Activated T-cell treated with anti-CD3 and anti-CD28 coated beads, Interleukin-2, amount 50 U/mL, for 1 hour (primary cell): ENCODE results near the gene PALMD.

Experiments
- DNase-seq: peaks from one replicate; pipeline ENCODE4 v3.0.0-alpha.2; 2020

Gene PALMD

GRCh38 chr1:99635664-99636063 is 10.2 kb upstream of the PALMD start:
- no peak for DNase-seq

- no peak for DNase-seq
These were observed 9.2 kb upstream of the PALMD start for GRCh38 chr1:99636647-99637175.

- no peak for DNase-seq
These were observed 7.1 kb upstream of the PALMD start for GRCh38 chr1:99638853-99639252.

- DNase-seq = no peak
These were observed 6.5 kb upstream of the PALMD start for GRCh38 chr1:99639408-99639807.

GRCh38 chr1:99639945-99640344 is 6.0 kb upstream of the PALMD start:
- DNase-seq = no peak

GRCh38 chr1:99640672-99641071 is 5.2 kb upstream of the PALMD start:
- DNase-seq = no peak

- no peak for DNase-seq
These were observed 4.4 kb upstream of the PALMD start for GRCh38 chr1:99641558-99641957.

- DNase-seq = no peak
These were observed 3.9 kb upstream of the PALMD start for GRCh38 chr1:99642053-99642452.

GRCh38 chr1:99643021-99643779 is 2.7 kb upstream of the PALMD start:
- DNase-seq = no peak

GRCh38 chr1:99644279-99645004 is 1.5 kb upstream of the PALMD start:
- DNase-seq = no peak

- no peak for DNase-seq
These were observed 710 bp upstream of the PALMD start for GRCh38 chr1:99645203-99645602.

- DNase-seq = no peak
These were observed 955 bp downstream of the PALMD start for GRCh38 chr1:99646868-99647267.

GRCh38 chr1:99647490-99647889 is 1.6 kb downstream of the PALMD start:
- no peak for DNase-seq

GRCh38 chr1:99648107-99648506 is 2.2 kb downstream of the PALMD start:
- DNase-seq = no peak

- DNase-seq = no peak
These were observed 4.1 kb downstream of the PALMD start for GRCh38 chr1:99650030-99650429.

- DNase-seq = no peak
These were observed 5.0 kb downstream of the PALMD start for GRCh38 chr1:99650773-99651437.

GRCh38 chr1:99652881-99653281 is 7.0 kb downstream of the PALMD start:
- DNase-seq = no peak

GRCh38 chr1:99655376-99655775 is 9.5 kb downstream of the PALMD start:
- DNase-seq = no peak

GRCh38 chr1:99656701-99657100 is 10.8 kb downstream of the PALMD start:
- no peak for DNase-seq

GRCh38 chr1:99657213-99658030 is 11.5 kb downstream of the PALMD start:
- no peak for DNase-seq

GRCh38 chr1:99658031-99658290 is 12.0 kb downstream of the PALMD start:
- no peak for DNase-seq

- no peak for DNase-seq
These were observed 13.9 kb downstream of the PALMD start for GRCh38 chr1:99659755-99660210.

GRCh38 chr1:99660496-99660895 is 14.6 kb downstream of the PALMD start:
- no peak for DNase-seq
